Measurements from ENCODE around the gene SEPTIN12. TPM values are rescaled to one million over a fixed set of nuclear protein-coding genes. Genes with fewer than 3 reads are reported as not detected.

Gene SEPTIN12
- total and polyA plus RNA-seq, 2 of the 4 experiments (the other 2 are of a cell fraction) = not detected

DNA sequence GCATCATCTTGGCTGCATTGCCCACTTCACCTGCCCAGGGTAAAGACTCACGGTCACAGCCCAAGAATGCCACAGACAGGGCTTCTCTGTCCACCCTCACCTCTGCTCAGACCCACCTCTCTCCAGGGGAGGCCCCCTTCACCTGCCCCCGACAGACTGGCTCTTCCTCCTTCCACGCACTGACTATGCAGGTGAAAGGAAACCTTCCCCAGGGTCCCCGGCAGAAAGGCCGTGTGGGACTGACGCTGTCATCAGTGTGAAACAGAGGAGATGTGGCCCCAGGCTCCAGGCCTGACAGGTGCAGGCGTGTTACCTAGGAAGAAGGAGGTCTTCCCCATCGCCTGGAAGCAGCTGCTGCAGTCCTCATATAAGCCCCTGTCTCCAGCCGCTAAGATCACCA lies 23.6 kb upstream of the SEPTIN12 start:
- Histone ChIP-seq H3K4ac (ENCODE audit: low read depth, low read length) (no peak overlapping the region), H3K4me3 (ENCODE audit: insufficient read depth, low read depth, low read length) (no peak overlapping the region), H3K79me1 (ENCODE audit: low read depth in 1 of 2, low read length in 2 of 2) (no peaks in the 10 kb centered on the region; a peak in 2 of 4 replicates), H3K56ac (ENCODE audit: extremely low read depth, insufficient read depth, low read length) (no peak overlapping the region), H3K27me3 (ENCODE audit: control insufficient read depth, insufficient read depth, low read length) (no peaks in the 10 kb centered on the region), H2BK15ac (ENCODE audit: low read depth, low read length) (no peak overlapping the region), H4K5ac (ENCODE audit: low read depth, low read length) (no peak overlapping the region), H2BK120ac (ENCODE audit: low read depth, low read length) (no peak overlapping the region), H4K20me1 (ENCODE audit: insufficient read depth, low read length) (no peaks in the 10 kb centered on the region), H3K9ac (ENCODE audit: low read depth, low read length) (no peak overlapping the region), H3K4me2 (ENCODE audit: low read depth, low read length) (no peak overlapping the region), H3K36me3 (ENCODE audit: control insufficient read depth, insufficient read depth, low read length) (peaks cover 44% of the 10 kb centered on the region), H3K18ac (ENCODE audit: low read depth, low read length) (no peak overlapping the region), H2AK9ac (replicated peaks; ENCODE audit: low read depth, low read length, poor library complexity) (no peak overlapping the region), H4K8ac (ENCODE audit: low read depth in 2 of 2, low read length in 2 of 2) (no peak overlapping the region), H2BK20ac (ENCODE audit: low read depth, low read length) (no peak overlapping the region), H3K9me1 (ENCODE audit: insufficient read depth, low read length) (no peaks in the 10 kb centered on the region), H3K23ac (ENCODE audit: low read depth, low read length) (no peak overlapping the region), H2AK5ac (ENCODE audit: low read depth, low read length) (no peak overlapping the region), H3K14ac (replicated peaks; ENCODE audit: low read depth, low read length) (no peak overlapping the region), H3K27ac (ENCODE audit: insufficient read depth, low read length) (no peak overlapping the region), H3K9me3 (ENCODE audit: control insufficient read depth, insufficient read depth, low read length) (no peaks in the 10 kb centered on the region), H2AFZ (replicated peaks; ENCODE audit: low read length, poor library complexity) (no peak overlapping the region), H2BK5ac (ENCODE audit: low read depth, low read length, poor library complexity, severe bottlenecking) (no peak overlapping the region), H3K4me1 (ENCODE audit: control insufficient read depth, insufficient read depth, low read length) (peaks cover 8% of the 10 kb centered on the region; the same call in 1 of the 2 replicates), H4K91ac (ENCODE audit: insufficient read depth, low read depth, low read length) (no peak overlapping the region)
- ChIA-PET POLR2A (ENCODE audit: unreplicated experiment) (no interaction called here), CTCF (interaction anchor here (0.6 kb wide), 1 partner anchor 14 kb away, joined by 3 read pairs; no protein-coding TSS in a partner anchor)
- BruUV-seq (replicated peaks) = no TSS peak
- ATAC-seq (ENCODE audit: low read depth) = no peak
- no peak for DNase-seq
- dilution Hi-C loops (cut with HindIII; ENCODE audit: low sequenced_read_pairs, unreplicated experiment) (no loop called here), in situ Hi-C loops (cut with MboI; ENCODE audit: low sequenced_read_pairs) (no loop called here), intact Hi-C loops (cut with micrococcal nuclease) (no loop called here)
- TF ChIP-seq SMC3 (IDR thresholded peaks at IDR 0.05; ENCODE audit: low read depth, low read length) (no peak), POLR2A (IDR thresholded peaks at IDR 0.05; ENCODE audit: low read depth, low read length) (no peak), MXI1 (IDR thresholded peaks at IDR 0.05; ENCODE audit: borderline replicate concordance, low read depth, low read length) (no peak), NFE2L2 (IDR thresholded peaks at IDR 0.05; ENCODE audit: low read depth, low read length) (no peak), CEBPB (IDR thresholded peaks at IDR 0.05; ENCODE audit: low read depth, low read length) (no peak), FOS (IDR thresholded peaks at IDR 0.05; ENCODE audit: low read depth, low read length) (no peak), RCOR1 (IDR thresholded peaks at IDR 0.05; ENCODE audit: insufficient replicate concordance, low read length) (no peak), RFX5 (IDR thresholded peaks at IDR 0.05; ENCODE audit: low read depth, low read length) (no peak), BHLHE40 (IDR thresholded peaks at IDR 0.05; ENCODE audit: low read depth, low read length) (no peak), MAFK (IDR thresholded peaks at IDR 0.05; ENCODE audit: low read depth, low read length) (no peak), MAZ (IDR thresholded peaks at IDR 0.05; ENCODE audit: borderline replicate concordance, low read depth, low read length) (no peak), RAD21 (IDR thresholded peaks at IDR 0.05; ENCODE audit: low read length) (no peak), CHD1 (IDR thresholded peaks at IDR 0.05; ENCODE audit: low read depth, low read length) (no peak)
- TF ChIP-seq, protein P1, sequence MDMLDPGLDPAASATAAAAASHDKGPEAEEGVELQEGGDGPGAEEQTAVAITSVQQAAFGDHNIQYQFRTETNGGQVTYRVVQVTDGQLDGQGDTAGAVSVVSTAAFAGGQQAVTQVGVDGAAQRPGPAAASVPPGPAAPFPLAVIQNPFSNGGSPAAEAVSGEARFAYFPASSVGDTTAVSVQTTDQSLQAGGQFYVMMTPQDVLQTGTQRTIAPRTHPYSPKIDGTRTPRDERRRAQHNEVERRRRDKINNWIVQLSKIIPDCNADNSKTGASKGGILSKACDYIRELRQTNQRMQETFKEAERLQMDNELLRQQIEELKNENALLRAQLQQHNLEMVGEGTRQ (IDR thresholded peaks at IDR 0.05; ENCODE audit: low read depth, low read length) = no peak
- TF ChIP-seq, protein P2, sequence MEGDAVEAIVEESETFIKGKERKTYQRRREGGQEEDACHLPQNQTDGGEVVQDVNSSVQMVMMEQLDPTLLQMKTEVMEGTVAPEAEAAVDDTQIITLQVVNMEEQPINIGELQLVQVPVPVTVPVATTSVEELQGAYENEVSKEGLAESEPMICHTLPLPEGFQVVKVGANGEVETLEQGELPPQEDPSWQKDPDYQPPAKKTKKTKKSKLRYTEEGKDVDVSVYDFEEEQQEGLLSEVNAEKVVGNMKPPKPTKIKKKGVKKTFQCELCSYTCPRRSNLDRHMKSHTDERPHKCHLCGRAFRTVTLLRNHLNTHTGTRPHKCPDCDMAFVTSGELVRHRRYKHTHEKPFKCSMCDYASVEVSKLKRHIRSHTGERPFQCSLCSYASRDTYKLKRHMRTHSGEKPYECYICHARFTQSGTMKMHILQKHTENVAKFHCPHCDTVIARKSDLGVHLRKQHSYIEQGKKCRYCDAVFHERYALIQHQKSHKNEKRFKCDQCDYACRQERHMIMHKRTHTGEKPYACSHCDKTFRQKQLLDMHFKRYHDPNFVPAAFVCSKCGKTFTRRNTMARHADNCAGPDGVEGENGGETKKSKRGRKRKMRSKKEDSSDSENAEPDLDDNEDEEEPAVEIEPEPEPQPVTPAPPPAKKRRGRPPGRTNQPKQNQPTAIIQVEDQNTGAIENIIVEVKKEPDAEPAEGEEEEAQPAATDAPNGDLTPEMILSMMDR (conservative IDR thresholded peaks at IDR 0.05; ENCODE audit: low read depth, low read length) = no peak
- TF ChIP-seq, protein P3, sequence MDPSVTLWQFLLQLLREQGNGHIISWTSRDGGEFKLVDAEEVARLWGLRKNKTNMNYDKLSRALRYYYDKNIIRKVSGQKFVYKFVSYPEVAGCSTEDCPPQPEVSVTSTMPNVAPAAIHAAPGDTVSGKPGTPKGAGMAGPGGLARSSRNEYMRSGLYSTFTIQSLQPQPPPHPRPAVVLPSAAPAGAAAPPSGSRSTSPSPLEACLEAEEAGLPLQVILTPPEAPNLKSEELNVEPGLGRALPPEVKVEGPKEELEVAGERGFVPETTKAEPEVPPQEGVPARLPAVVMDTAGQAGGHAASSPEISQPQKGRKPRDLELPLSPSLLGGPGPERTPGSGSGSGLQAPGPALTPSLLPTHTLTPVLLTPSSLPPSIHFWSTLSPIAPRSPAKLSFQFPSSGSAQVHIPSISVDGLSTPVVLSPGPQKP (IDR thresholded peaks at IDR 0.05; ENCODE audit: borderline replicate concordance, low read depth, low read length) = no peak
- WGBS, 2 experiments (ENCODE audit: extremely low coverage in 2 of 2, insufficient read length in 1 of 2) = 100% methylated on average over 2 of the region's 9 CpGs; no CpG with 5 or more reads in 1 of the 2 experiments

Measured in IMR-90 (cell line).